Peyer's patch (tissue), 4 donors: Measurements from ENCODE around the gene RTN4RL1.

ENCODE experiments used
- POLR2A ChIP-seq, 2 donors: fragments of 450-650 bp; IDR thresholded peaks; one replicate each; pipeline ENCODE4 v1.5.1; 2017; ENCODE audit warnings: antibody characterized with exemption in 2 of 2, mild to moderate bottlenecking in 2 of 2, moderate library complexity in 2 of 2
- TF ChIP-seq, protein P1 (sequence below), 6 experiments: fragments of 450-650 bp in 4 of 6; fragments of 200-600 bp in 2 of 6; sonication (generic) in 1 of 6; IDR thresholded peaks; one replicate each; pipeline ENCODE4 v1.5.1; 2017 to 2019; ENCODE audit warnings: antibody characterized with exemption in 6 of 6, mild to moderate bottlenecking in 3 of 6, moderate library complexity in 1 of 6

DNA sequence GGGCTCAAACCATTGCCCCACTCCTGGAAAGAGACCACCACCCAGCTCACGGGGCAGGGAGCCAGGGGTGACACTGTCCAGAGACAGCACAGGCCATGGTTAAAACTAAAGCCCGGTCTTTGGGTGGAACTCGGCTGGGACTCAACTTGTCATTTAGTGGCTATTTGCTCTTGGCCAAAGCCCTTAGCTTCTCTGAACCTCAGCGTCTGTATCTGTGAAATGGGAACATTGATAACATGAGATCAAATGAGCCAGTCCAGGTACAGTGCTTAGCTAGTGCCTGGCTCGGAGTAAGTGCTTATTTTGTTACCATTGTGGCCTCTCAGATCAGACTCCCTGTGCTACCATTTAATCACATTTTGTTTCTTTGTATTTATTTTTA lies 48.5 kb downstream of the RTN4RL1 start:
- TF ChIP-seq, protein P1, sequence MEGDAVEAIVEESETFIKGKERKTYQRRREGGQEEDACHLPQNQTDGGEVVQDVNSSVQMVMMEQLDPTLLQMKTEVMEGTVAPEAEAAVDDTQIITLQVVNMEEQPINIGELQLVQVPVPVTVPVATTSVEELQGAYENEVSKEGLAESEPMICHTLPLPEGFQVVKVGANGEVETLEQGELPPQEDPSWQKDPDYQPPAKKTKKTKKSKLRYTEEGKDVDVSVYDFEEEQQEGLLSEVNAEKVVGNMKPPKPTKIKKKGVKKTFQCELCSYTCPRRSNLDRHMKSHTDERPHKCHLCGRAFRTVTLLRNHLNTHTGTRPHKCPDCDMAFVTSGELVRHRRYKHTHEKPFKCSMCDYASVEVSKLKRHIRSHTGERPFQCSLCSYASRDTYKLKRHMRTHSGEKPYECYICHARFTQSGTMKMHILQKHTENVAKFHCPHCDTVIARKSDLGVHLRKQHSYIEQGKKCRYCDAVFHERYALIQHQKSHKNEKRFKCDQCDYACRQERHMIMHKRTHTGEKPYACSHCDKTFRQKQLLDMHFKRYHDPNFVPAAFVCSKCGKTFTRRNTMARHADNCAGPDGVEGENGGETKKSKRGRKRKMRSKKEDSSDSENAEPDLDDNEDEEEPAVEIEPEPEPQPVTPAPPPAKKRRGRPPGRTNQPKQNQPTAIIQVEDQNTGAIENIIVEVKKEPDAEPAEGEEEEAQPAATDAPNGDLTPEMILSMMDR (IDR thresholded peaks at IDR 0.05), result no peak
- TF ChIP-seq POLR2A (IDR thresholded peaks at IDR 0.05), result no peak
